Aorta (tissue), 5 donors: ENCODE data around the gene FAM83F. TPM values are rescaled to one million over a fixed set of nuclear protein-coding genes. Genes with fewer than 3 reads are reported as not detected.

Experiments used
- ATAC-seq: fragments of 200-7000 bp; cut with Tn5 transposase; one replicate; pipeline ENCODE4 v1.9.1; 2022; ENCODE audit warnings: moderate library complexity; ENCODE audit not compliant: low FRiP score
- DNase-seq, 2 donors: peaks; one replicate each; pipeline ENCODE4 v3.0.0-alpha.2; 2020
- H3K27ac ChIP-seq, 2 donors: one replicate each; pipeline ENCODE4 v1.5.1; 2013; ENCODE audit warnings: low read length in 2 of 2, mild to moderate bottlenecking in 2 of 2, moderate library complexity in 2 of 2, control low read depth in 1 of 2, inconsistent platforms in 1 of 2, low read depth in 1 of 2
- H3K27me3 ChIP-seq, 2 donors: one replicate each; pipeline ENCODE4 v1.6.1; 2013; ENCODE audit warnings: control low read depth in 1 of 2, low read length in 1 of 2, mild to moderate bottlenecking in 1 of 2, moderate library complexity in 1 of 2; ENCODE audit not compliant: insufficient read depth in 2 of 2, control insufficient read depth in 1 of 2
- H3K36me3 ChIP-seq, 2 donors: one replicate each; pipeline ENCODE4 v1.6.1; 2013; ENCODE audit warnings: control low read depth in 1 of 2, low read length in 1 of 2, mild to moderate bottlenecking in 1 of 2; ENCODE audit not compliant: insufficient read depth in 2 of 2, control insufficient read depth in 1 of 2
- H3K4me1 ChIP-seq, 2 donors: one replicate each; pipeline ENCODE4 v1.6.1; 2013; ENCODE audit warnings: low read length in 2 of 2, control low read depth in 1 of 2, mild to moderate bottlenecking in 1 of 2, moderate library complexity in 1 of 2; ENCODE audit not compliant: insufficient read depth in 2 of 2, control insufficient read depth in 1 of 2
- H3K4me3 ChIP-seq, 2 donors: one replicate each; pipeline ENCODE4 v1.5.1; 2013; ENCODE audit warnings: low read length in 2 of 2, control low read depth in 1 of 2, mild to moderate bottlenecking in 1 of 2
- H3K9me3 ChIP-seq: one replicate; pipeline ENCODE4 v1.6.1; 2013; ENCODE audit warnings: mild to moderate bottlenecking, low read length; ENCODE audit not compliant: control insufficient read depth
- WGBS, 2 donors: extraction: QIAGEN DNeasy Blood & Tissue Kit; methylation state at CpG; one replicate each; pipeline ENCODE4 v1.1.7; 2013; 5-methylcytosine and 5-hydroxymethylcytosine counted together
- intact Hi-C, 2 donors: fragments of 100-400 bp; cut with DNase I; formaldehyde crosslinking; loops; one replicate each; pipeline versions ENCODE4 v1.14.2 to v1.15.0; 2022
- polyA plus RNA-seq, 2 donors: library from polyadenylated mRNA; stranded (reverse); fragments of 200-250 nt; gene quantifications; one replicate each; pipeline ENCODE4 v1.2.3, GENCODE V29; 2013
- total RNA-seq, 2 donors: library from RNA; stranded (reverse); fragmentation: NEBNext Ultra II Directional; extraction: Animal tissue kit (Norgen Biotek cat#: 25700); gene quantifications; one replicate each; pipeline ENCODE4 v1.2.1, GENCODE V29; 2021
- donor health status: healthy with polysubstance abuse.
- donor health status: Bipolar disorder and iron deficiency.
- donor health status: DM: no; HTN: no; CAD: no.
- donor health status: DM: no; HTN: no; CAD: no.
- donor health status: DM: yes; HTN: yes; CAD: no.

FAM83F gene
- total and polyA plus RNA-seq, 4 donors = 0.15 to 0.88 (median 0.84) TPM; not detected in 1

DNA sequence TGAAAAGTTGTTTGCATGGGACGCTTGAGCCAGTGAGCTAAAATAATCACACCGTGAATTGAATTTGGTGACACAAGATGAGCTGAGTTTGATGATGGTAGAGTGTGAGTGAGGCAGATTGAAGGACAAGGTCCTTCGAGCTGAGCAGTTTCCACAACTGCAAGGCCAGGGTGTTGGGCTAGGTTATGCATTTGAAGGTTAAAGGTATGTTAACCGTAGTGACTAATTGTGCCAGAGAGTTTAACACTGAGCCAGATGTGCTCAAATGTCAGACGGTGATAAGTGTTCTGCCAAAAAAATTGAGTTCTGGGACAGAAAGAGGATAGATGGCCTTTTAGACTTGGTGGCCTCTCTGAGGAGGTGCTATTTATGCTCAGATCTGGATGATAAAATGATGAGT lies 89.5 kb downstream of the FAM83F start:
- H3K27me3 ChIP-seq = no peaks in the 10 kb centered on the region
- DNase-seq (no peak), ATAC-seq (no peak)
- H3K27ac ChIP-seq = no peak overlapping the region
- H3K36me3 ChIP-seq = no peaks in the 10 kb centered on the region
- no peaks in the 10 kb centered on the region for H3K9me3 ChIP-seq
- intact Hi-C loops = no loop called here
- peaks cover 9 to 29% of the 10 kb centered on the region in 2 donors for H3K4me1 ChIP-seq
- 12 to 17% methylated on average over 5 of the region's 5 CpGs for WGBS, 2 donors
- H3K4me3 ChIP-seq = no peak overlapping the region

DNA sequence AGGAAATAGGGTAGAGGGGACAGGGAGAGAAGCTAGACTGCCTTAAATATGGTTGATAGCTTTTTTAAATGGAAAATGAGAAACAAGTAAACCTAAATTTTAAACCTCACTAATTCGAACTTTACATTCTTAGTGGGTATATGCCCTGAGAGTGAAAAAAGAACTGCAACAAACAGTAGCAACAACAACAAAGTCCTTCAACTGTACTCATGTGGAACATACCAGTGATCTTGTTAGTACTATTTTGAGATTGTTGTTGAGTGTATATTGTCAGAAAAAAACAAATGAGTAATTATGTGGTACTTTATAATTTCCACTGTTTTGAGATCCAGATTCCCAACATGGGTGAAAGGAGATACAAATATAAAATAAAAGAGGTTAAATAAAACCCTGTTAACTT lies 94.1 kb downstream of the FAM83F start:
- H3K4me1 ChIP-seq = peaks cover 5 to 9% of the 10 kb centered on the region in 2 donors
- H3K9me3 ChIP-seq = no peaks in the 10 kb centered on the region
- WGBS, 2 donors = 78 to 88% methylated on average over 1 of the region's 1 CpG
- no peaks in the 10 kb centered on the region for H3K27me3 ChIP-seq
- no peak for DNase-seq
- H3K27ac ChIP-seq = no peak overlapping the region
- intact Hi-C loops = no loop called here
- no peak overlapping the region for H3K4me3 ChIP-seq
- ATAC-seq = no peak
- H3K36me3 ChIP-seq = no peaks in the 10 kb centered on the region

Other genes starting within 250 kb of the FAM83F start
- under 1 TPM in 1 of 2 donors, not detected in 1; 0.12 TPM for gene ENTHD1, start 101.2 kb upstream of the FAM83F start, total RNA-seq
- not detected for gene ENTHD1, start 101.2 kb upstream of the FAM83F start, polyA plus RNA-seq
- 1 to 10 TPM; 2.0 to 3.6 TPM for gene GRAP2, start 93.9 kb upstream of the FAM83F start, total RNA-seq
- under 1 TPM in 1 of 2 donors, not detected in 1; 0.05 TPM for gene GRAP2, start 93.9 kb upstream of the FAM83F start, polyA plus RNA-seq
- under 1 TPM; 0.39 to 0.42 TPM for gene TMA7B, start 34.6 kb upstream of the FAM83F start, total RNA-seq
- gene TMA7B, start 34.6 kb upstream of the FAM83F start, polyA plus RNA-seq = not detected
- 10 to 100 TPM; 81.8 to 85.0 TPM for gene TNRC6B, start 183.0 kb downstream of the FAM83F start, total RNA-seq
- 10 to 100 TPM in 1 of 2 donors, 1 to 10 TPM in 1; 2.0 to 10.1 TPM for gene TNRC6B, start 183.0 kb downstream of the FAM83F start, polyA plus RNA-seq